B cell (primary cell): ENCODE data around the gene RETN. TPM values are rescaled to one million over a fixed set of nuclear protein-coding genes. Genes with fewer than 3 reads are reported as not detected.

Experiments
- ATAC-seq: fragments of 200-7000 bp; cut with Tn5 transposase; one replicate; pipeline ENCODE4 v1.10.0; 2021; ENCODE audit warnings: low read depth, mild to moderate bottlenecking, moderate number of reproducible peaks, moderate library complexity
- CTCF ChIA-PET: fragments of 350-600 bp; sonication (Branson Sonifier 250); formaldehyde crosslinking; loops from one replicate; lab custom pipeline; 2021; ENCODE audit warnings: antibody characterized with exemption, inconsistent platforms; lab: Charles Lee
- POLR2A ChIA-PET: fragments of 350-600 bp; sonication (Branson Sonifier 250); formaldehyde crosslinking; loops from one replicate; lab custom pipeline; 2021; ENCODE audit warnings: antibody characterized with exemption; lab: Charles Lee
- DNase-seq: peaks from one replicate; pipeline ENCODE4 v3.0.0; 2013
- H2AFZ ChIP-seq: 2 replicates; pipeline ENCODE4 v1.6.1; 2012; ENCODE audit warnings: mild to moderate bottlenecking, low read depth, low read length; ENCODE audit not compliant: insufficient read depth, poor library complexity, severe bottlenecking
- H3K27ac ChIP-seq, 2 donors: 1 replicate in 1 of 2; 2 replicates in 1 of 2; pipeline ENCODE4 v1.5.1; 2012 to 2013; ENCODE audit warnings: low read length in 2 of 2, mild to moderate bottlenecking in 2 of 2, moderate library complexity in 1 of 2
- H3K27me3 ChIP-seq, 4 experiments: fragments of 200-600 bp in 1 of 4; sonication (generic) in 1 of 4; replicated peaks in 1 of 4; 1 replicate in 2 of 4; 2 replicates in 2 of 4; pipeline versions ENCODE4 v1.6.1 to v1.7.0; 2013 to 2016; ENCODE audit warnings: low read length in 3 of 4, mild to moderate bottlenecking in 2 of 4, mixed read lengths in 1 of 4, moderate library complexity in 1 of 4; ENCODE audit not compliant: insufficient read depth in 4 of 4, control insufficient read depth in 3 of 4; ENCODE audit errors: control extremely low read depth in 1 of 4
- H3K36me3 ChIP-seq, 2 experiments: replicated peaks in 1 of 2; 1 replicate in 1 of 2; 2 replicates in 1 of 2; pipeline versions ENCODE4 v1.6.1 to v1.7.1; 2013; ENCODE audit warnings: low read length in 1 of 2; ENCODE audit not compliant: insufficient read depth in 2 of 2, control insufficient read depth in 1 of 2; ENCODE audit errors: control extremely low read depth in 1 of 2, extremely low read depth in 1 of 2
- H3K4me1 ChIP-seq, 2 donors: fragments of 200-600 bp in 1 of 2; sonication (generic) in 1 of 2; 1 replicate in 1 of 2; 2 replicates in 1 of 2; pipeline versions ENCODE4 v1.5.1 to v1.6.1; 2013 to 2017; ENCODE audit warnings: low read length in 2 of 2; ENCODE audit not compliant: control insufficient read depth in 2 of 2, insufficient read depth in 2 of 2
- H3K4me2 ChIP-seq: replicated peaks from 2 replicates; pipeline ENCODE3; 2012; ENCODE audit warnings: mild to moderate bottlenecking, low read depth, low read length; ENCODE audit not compliant: poor library complexity, severe bottlenecking
- H3K4me3 ChIP-seq, 5 experiments: fragments of 200-600 bp in 1 of 5; sonication (generic) in 1 of 5; 1 replicate in 3 of 5; 2 replicates in 2 of 5; pipeline versions ENCODE4 v1.5.1 to v1.7.0; 2011 to 2016; ENCODE audit warnings: low read length in 4 of 5, mild to moderate bottlenecking in 4 of 5, low read depth in 2 of 5, control low read depth in 1 of 5, moderate library complexity in 1 of 5; ENCODE audit not compliant: insufficient read depth in 1 of 5; ENCODE audit errors: control extremely low read depth in 1 of 5, extremely low read depth in 1 of 5
- H3K79me2 ChIP-seq: fragments of 200-600 bp; sonication (generic); one replicate; pipeline ENCODE4 v1.6.0; 2016; ENCODE audit warnings: low read length; ENCODE audit not compliant: control insufficient read depth, insufficient read depth
- H3K9ac ChIP-seq: fragments of 200-600 bp; sonication (generic); 2 replicates; pipeline ENCODE4 v1.6.1; 2017; ENCODE audit warnings: mild to moderate bottlenecking, low read length, moderate library complexity
- H3K9me3 ChIP-seq, 3 donors: one replicate each; pipeline versions ENCODE4 v1.6.1 to v1.7.1; 2013; ENCODE audit warnings: low read length in 2 of 3; ENCODE audit not compliant: control insufficient read depth in 2 of 3, insufficient read depth in 1 of 3; ENCODE audit errors: control extremely low read depth in 1 of 3
- H4K20me1 ChIP-seq: 2 replicates; pipeline ENCODE4 v1.6.0; 2012; ENCODE audit warnings: mild to moderate bottlenecking, low read length; ENCODE audit not compliant: insufficient read depth, control insufficient read depth, poor library complexity, severe bottlenecking
- H3K27ac Mint-ChIP-seq: one replicate; pipeline ENCODE4 v1.8.0; 2021; ENCODE audit warnings: mixed read lengths
- H3K27me3 Mint-ChIP-seq: one replicate; pipeline ENCODE4 v1.8.0; 2021; ENCODE audit warnings: mixed read lengths
- H3K4me1 Mint-ChIP-seq: one replicate; pipeline ENCODE4 v1.8.0; 2021; ENCODE audit warnings: mixed read lengths
- H3K4me3 Mint-ChIP-seq: one replicate; pipeline ENCODE4 v1.8.0; 2021; ENCODE audit warnings: mixed read lengths
- H3K9me3 Mint-ChIP-seq: one replicate; pipeline ENCODE4 v1.8.0; 2022; ENCODE audit warnings: mixed read lengths; ENCODE audit not compliant: insufficient read depth
- CTCF ChIP-seq: fragments of 200-600 bp; IDR thresholded peaks from one replicate; pipeline ENCODE4 v1.8.0; 2022; ENCODE audit warnings: antibody characterized with exemption, mild to moderate bottlenecking
- EZH2 ChIP-seq: IDR thresholded peaks from 2 replicates; pipeline ENCODE4 v1.6.1; 2012; ENCODE audit warnings: borderline replicate concordance, low read depth, mild to moderate bottlenecking, moderate library complexity, low read length; ENCODE audit not compliant: insufficient read depth, poor library complexity, severe bottlenecking
- WGBS: methylation state at CpG from one replicate; pipeline ENCODE4 v1.1.5; 2013; ENCODE audit warnings: missing lambda C conversion rate; ENCODE audit not compliant: insufficient coverage; 5-methylcytosine and 5-hydroxymethylcytosine counted together
- intact Hi-C: fragments of 100-400 bp; cut with micrococcal nuclease; formaldehyde crosslinking; loops from one replicate; pipeline ENCODE4 v1.10.0; 2022
- polyA plus RNA-seq: library from polyadenylated mRNA; depleted of rRNA; stranded (reverse); fragments of >200 nt; gene quantifications from 2 replicates; pipeline ENCODE4 v1.2.3, GENCODE V29; 2012
- total RNA-seq, 2 donors: library from RNA; stranded (reverse); fragments of 120-200 nt in 1 of 2; gene quantifications; 1 replicate in 1 of 2; 2 replicates in 1 of 2; pipeline versions ENCODE4 v1.2.3 to v1.2.4, GENCODE V29; 2013 to 2022

RETN gene
- total and polyA plus RNA-seq, 2 donors (not counting 1 experiment from before 2014, with no cell fraction given): not detected

GRCh38 chr19:7636691-7637373, 32.0 kb upstream of the RETN start, which contains the start of gene STXBP2:
TSS of gene STXBP2 (plus strand) at chr19:7637110. CDS start at chr19:7637150, 40 bp downstream.
- H3K27ac ChIP-seq: peak within 1 kb of the TSS; percentile 81 to 93
- WGBS: 5% methylated on average over 57 of the region's 61 CpGs
- DNase-seq (peak; percentile 93), ATAC-seq (peak; percentile 98)
- H3K9ac ChIP-seq: peak within 1 kb of the TSS; percentile 86
- ChIA-PET CTCF (interaction anchor here (0.5 to 2.1 kb wide), 3 partner anchors 12 to 163 kb away, joined by 4 to 7 read pairs (median 5); no protein-coding TSS in a partner anchor), POLR2A (interaction anchor here (1.0 kb wide), 1 partner anchor 102 kb away, joined by 3 read pairs; no protein-coding TSS in a partner anchor)
- H3K4me1 ChIP-seq: peaks cover 17 to 21% of the 10 kb centered on the region in 2 donors
- Mint-ChIP-seq H3K27me3 (no peaks in the 10 kb centered on the region), H3K27ac (peak within 1 kb of the TSS; percentile 94), H3K4me3 (peak within 1 kb of the TSS; percentile 90), H3K4me1 (peaks cover 39% of the 10 kb centered on the region), H3K9me3 (no peaks in the 10 kb centered on the region)
- intact Hi-C loops: loop anchor here (1.0 kb wide), 2 partner anchors 8 to 21 kb away; partner anchors contain the start of genes PET100 and XAB2
- peak within 1 kb of the TSS; percentile 58 to 89 (median 80) for H3K4me3 ChIP-seq
- no peaks in the 10 kb centered on the region for H3K27me3 ChIP-seq
- peak within 1 kb of the TSS; percentile 97 for H3K4me2 ChIP-seq
- peak within 1 kb of the TSS; percentile 81 for H2AFZ ChIP-seq
- TF ChIP-seq EZH2 (no peak), CTCF (peak; percentile 35)
- H3K79me2 ChIP-seq: peaks cover 67% of the 10 kb centered on the region
- peaks cover 4 to 27% of the 10 kb centered on the region in 2 experiments for H3K36me3 ChIP-seq
- peaks cover 16% of the 10 kb centered on the region for H4K20me1 ChIP-seq
- H3K9me3 ChIP-seq: peaks cover 0 to 7% (median 0%) of the 10 kb centered on the region in 3 donors
